Measurements from ENCODE around the gene ERGIC1. TPM values are rescaled to one million over a fixed set of nuclear protein-coding genes. Genes with fewer than 3 reads are reported as not detected.
"Not testable (repeated sequence)": the region's sequence is repeated elsewhere in the genome, so short reads cannot be mapped to it uniquely, and the experiment has no call there.

Gene ERGIC1
- total and polyA plus RNA-seq, 2 experiments from 2014 or later, result 25.2 to 92.2 TPM

- TF ChIP-seq ZNF462 (CRISPR knock-in tag; IDR thresholded peaks at IDR 0.05) (no peak), EZH2phosphoT487 (IDR thresholded peaks at IDR 0.05; ENCODE audit: unreplicated experiment) (no peak), EZH2 (IDR thresholded peaks at IDR 0.05; ENCODE audit: low read depth, unreplicated experiment) (no peak)
Measured at GRCh38 chr5:172846249-172846648, 12.2 kb downstream of the ERGIC1 start (continued).

- no peaks in the 10 kb centered on the region for H3K27me3 ChIP-seq (ENCODE audit: insufficient read depth)
- peaks cover 8% of the 10 kb centered on the region for H3K27me3 Mint-ChIP-seq (ENCODE audit: insufficient read depth, low read depth, poor library complexity)
- H2AFZ ChIP-seq, result no peak overlapping the region
- H3K36me3 Mint-ChIP-seq (ENCODE audit: low read depth), result peaks cover 12% of the 10 kb centered on the region; the same call in 2 of the 3 replicates
- TF ChIP-seq ZNF331 (CRISPR knock-in tag; IDR thresholded peaks at IDR 0.05; ENCODE audit: low read depth), result no peak
- DNase-seq (ENCODE audit: low spot score) (no peak), ATAC-seq (no peak)
- no peak overlapping the region for H3K4me2 ChIP-seq
- no peak overlapping the region for H3K27ac ChIP-seq (ENCODE audit: low read depth)
- no peaks in the 10 kb centered on the region for H3K9me2 ChIP-seq (ENCODE audit: insufficient read depth)
- H3K9me3 Mint-ChIP-seq, result no peaks in the 10 kb centered on the region; the same call in 2 of the 3 replicates
- peaks cover 96% of the 10 kb centered on the region for H3K79me2 ChIP-seq (replicated peaks; ENCODE audit: insufficient read depth)
- H3K36me3 ChIP-seq (ENCODE audit: insufficient read depth), result no peaks in the 10 kb centered on the region
- peaks cover 34% of the 10 kb centered on the region for H3K4me1 Mint-ChIP-seq
- no peak overlapping the region for H3K4me3 ChIP-seq
- H3K4me1 ChIP-seq (ENCODE audit: insufficient read depth), result peaks cover 14% of the 10 kb centered on the region; the same call in 1 of the 2 replicates
- H3K27ac Mint-ChIP-seq, result no peak overlapping the region
- H3F3A ChIP-seq (replicated peaks; ENCODE audit: low read depth), result no peaks in the 10 kb centered on the region
- H3K4me3 Mint-ChIP-seq, result no peak overlapping the region
- H4K20me1 ChIP-seq (replicated peaks; ENCODE audit: insufficient read depth), result peaks cover 60% of the 10 kb centered on the region
Measured at GRCh38 chr5:172846677-172847076, 12.6 kb downstream of the ERGIC1 start.

- H3K4me1 Mint-ChIP-seq, result peaks cover 42% of the 10 kb centered on the region
- not testable (repeated sequence) for H3K27ac Mint-ChIP-seq; H3K4me3 Mint-ChIP-seq; H3K9me2 ChIP-seq (ENCODE audit: insufficient read depth); H3K27me3 Mint-ChIP-seq (ENCODE audit: insufficient read depth, low read depth, poor library complexity); H3K27ac ChIP-seq (ENCODE audit: low read depth); DNase-seq (ENCODE audit: low spot score); H3K36me3 ChIP-seq (ENCODE audit: insufficient read depth); H3K27me3 ChIP-seq (ENCODE audit: insufficient read depth); ATAC-seq; H3K4me2 ChIP-seq; H3K9me3 Mint-ChIP-seq; H2AFZ ChIP-seq; H3F3A ChIP-seq (replicated peaks; ENCODE audit: low read depth); H3K4me3 ChIP-seq
- H3K36me3 Mint-ChIP-seq (ENCODE audit: low read depth), result peaks cover 12% of the 10 kb centered on the region
- H3K79me2 ChIP-seq (replicated peaks; ENCODE audit: insufficient read depth), result peaks cover 96% of the 10 kb centered on the region
- peaks cover 14% of the 10 kb centered on the region; the same call in 1 of the 2 replicates for H3K4me1 ChIP-seq (ENCODE audit: insufficient read depth)
- H4K20me1 ChIP-seq (replicated peaks; ENCODE audit: insufficient read depth), result peaks cover 52% of the 10 kb centered on the region
Measured at GRCh38 chr5:172847584-172847983, 13.5 kb downstream of the ERGIC1 start.
